ENCODE data around the gene XRCC4. TPM values are rescaled to one million over a fixed set of nuclear protein-coding genes. Genes with fewer than 3 reads are reported as not detected.

The XRCC4 gene
- total RNA-seq, 1 donor from 2014 or later, result 15.5 TPM

GRCh38 chr5:83197326-83197967 is 120.1 kb downstream of the XRCC4 start:
- Histone ChIP-seq H3K27ac (ENCODE audit: low read depth, low read length) (no peak overlapping the region), H4K20me1 (ENCODE audit: insufficient read depth, low read length) (no peaks in the 10 kb centered on the region), H3K27me3 (ENCODE audit: insufficient read depth, low read length) (no peaks in the 10 kb centered on the region), H3K4me2 (ENCODE audit: low read length) (no peak overlapping the region), H3K36me3 (ENCODE audit: insufficient read depth, low read length) (no peaks in the 10 kb centered on the region), H2AFZ (ENCODE audit: low read depth, low read length) (no peak overlapping the region), H3K9me3 (ENCODE audit: insufficient read depth, low read depth, low read length) (no peaks in the 10 kb centered on the region), H3K4me3 (ENCODE audit: insufficient read depth, low read depth, low read length) (no peak overlapping the region), H3K4me1 (ENCODE audit: insufficient read depth, low read length) (no peaks in the 10 kb centered on the region), H3K79me2 (ENCODE audit: insufficient read depth, low read length) (no peaks in the 10 kb centered on the region), H3K9ac (ENCODE audit: low read length) (no peak overlapping the region)
- H3K4me3 Mint-ChIP-seq (ENCODE audit: unreplicated experiment), result no peak overlapping the region
- H3K4me1 Mint-ChIP-seq (ENCODE audit: low read depth, unreplicated experiment), result no peaks in the 10 kb centered on the region
- TF ChIP-seq EZH2 (IDR thresholded peaks at IDR 0.05; ENCODE audit: insufficient read depth, low read length), result no peak
- H3K9me3 Mint-ChIP-seq (ENCODE audit: unreplicated experiment), result no peaks in the 10 kb centered on the region
- no peaks in the 10 kb centered on the region for H3K27me3 Mint-ChIP-seq (ENCODE audit: low read depth, unreplicated experiment)
- no peak for DNase-seq (ENCODE audit: low read depth)
- H3K27ac Mint-ChIP-seq (ENCODE audit: unreplicated experiment), result no peak overlapping the region
- peaks cover 3% of the 10 kb centered on the region for H3K36me3 Mint-ChIP-seq (ENCODE audit: low read depth, unreplicated experiment)
- FAIRE-seq, result no peak

- Mint-ChIP-seq H3K4me3 (ENCODE audit: unreplicated experiment) (no peak overlapping the region), H3K36me3 (ENCODE audit: low read depth, unreplicated experiment) (peaks cover 3% of the 10 kb centered on the region), H3K4me1 (ENCODE audit: low read depth, unreplicated experiment) (no peaks in the 10 kb centered on the region), H3K9me3 (ENCODE audit: unreplicated experiment) (no peaks in the 10 kb centered on the region), H3K27ac (ENCODE audit: unreplicated experiment) (no peak overlapping the region), H3K27me3 (ENCODE audit: low read depth, unreplicated experiment) (no peaks in the 10 kb centered on the region)
- Histone ChIP-seq H3K79me2 (ENCODE audit: insufficient read depth, low read length) (no peaks in the 10 kb centered on the region), H3K36me3 (ENCODE audit: insufficient read depth, low read length) (no peaks in the 10 kb centered on the region), H3K27ac (ENCODE audit: low read depth, low read length) (no peak overlapping the region), H3K4me2 (ENCODE audit: low read length) (no peak overlapping the region), H2AFZ (ENCODE audit: low read depth, low read length) (no peak overlapping the region), H3K4me1 (ENCODE audit: insufficient read depth, low read length) (no peaks in the 10 kb centered on the region), H3K4me3 (ENCODE audit: insufficient read depth, low read depth, low read length) (no peak overlapping the region), H3K9ac (ENCODE audit: low read length) (no peak overlapping the region), H4K20me1 (ENCODE audit: insufficient read depth, low read length) (no peaks in the 10 kb centered on the region), H3K9me3 (ENCODE audit: insufficient read depth, low read depth, low read length) (no peaks in the 10 kb centered on the region), H3K27me3 (ENCODE audit: insufficient read depth, low read length) (no peaks in the 10 kb centered on the region)
- FAIRE-seq (no peak), DNase-seq (ENCODE audit: low read depth) (no peak)
- no peak for TF ChIP-seq CTCF (IDR thresholded peaks at IDR 0.05; ENCODE audit: insufficient read depth, low read depth, low read length)
- TF ChIP-seq EZH2 (IDR thresholded peaks at IDR 0.05; ENCODE audit: insufficient read depth, low read length), result no peak
Measured at GRCh38 chr5:83199126-83199525, 121.8 kb downstream of the XRCC4 start.

GRCh38 chr5:83204651-83205050 is 127.3 kb downstream of the XRCC4 start:
- no peaks in the 10 kb centered on the region for H3K4me1 ChIP-seq (ENCODE audit: insufficient read depth, low read length)
- H4K20me1 ChIP-seq (ENCODE audit: insufficient read depth, low read length), result no peaks in the 10 kb centered on the region
- no peaks in the 10 kb centered on the region for H3K9me3 ChIP-seq (ENCODE audit: insufficient read depth, low read depth, low read length)
- no peaks in the 10 kb centered on the region for H3K79me2 ChIP-seq (ENCODE audit: insufficient read depth, low read length)
- H3K27ac ChIP-seq (ENCODE audit: low read depth, low read length), result no peak overlapping the region
- H3K9ac ChIP-seq (ENCODE audit: low read length), result no peak overlapping the region
- no peak overlapping the region for H2AFZ ChIP-seq (ENCODE audit: low read depth, low read length)
- H3K27me3 Mint-ChIP-seq (ENCODE audit: low read depth, unreplicated experiment), result no peaks in the 10 kb centered on the region
- no peak overlapping the region for H3K4me2 ChIP-seq (ENCODE audit: low read length)
- no peak overlapping the region for H3K4me3 ChIP-seq (ENCODE audit: insufficient read depth, low read depth, low read length)
- H3K4me1 Mint-ChIP-seq (ENCODE audit: low read depth, unreplicated experiment), result no peaks in the 10 kb centered on the region
- no peak for DNase-seq (ENCODE audit: low read depth)
- no peaks in the 10 kb centered on the region for H3K36me3 ChIP-seq (ENCODE audit: insufficient read depth, low read length)
- no peak overlapping the region for H3K27ac Mint-ChIP-seq (ENCODE audit: unreplicated experiment)
- no peaks in the 10 kb centered on the region for H3K9me3 Mint-ChIP-seq (ENCODE audit: unreplicated experiment)
- TF ChIP-seq EZH2 (IDR thresholded peaks at IDR 0.05; ENCODE audit: insufficient read depth, low read length) (no peak), CTCF (IDR thresholded peaks at IDR 0.05; ENCODE audit: insufficient read depth, low read depth, low read length) (no peak)
- H3K27me3 ChIP-seq (ENCODE audit: insufficient read depth, low read length), result no peaks in the 10 kb centered on the region
- H3K4me3 Mint-ChIP-seq (ENCODE audit: unreplicated experiment), result no peak overlapping the region
- peaks cover 3% of the 10 kb centered on the region for H3K36me3 Mint-ChIP-seq (ENCODE audit: low read depth, unreplicated experiment)
- FAIRE-seq, result no peak

All from astrocyte (in vitro differentiated cells and primary cell).